Muscle layer of duodenum (tissue), 2 donors: ENCODE results near the gene MSTN.
"Not testable (repeated sequence)": the region's sequence is repeated elsewhere in the genome, so short reads cannot be mapped to it uniquely, and the experiment has no call there.

Experiments used
- H3K27ac ChIP-seq: one replicate; pipeline ENCODE4 v1.7.0; 2013; ENCODE audit warnings: mild to moderate bottlenecking, low read length
- H3K27me3 ChIP-seq: one replicate; pipeline ENCODE4 v1.7.0; 2013; ENCODE audit warnings: low read depth, mild to moderate bottlenecking, control low read depth, low read length
- H3K36me3 ChIP-seq, 2 donors: one replicate each; pipeline ENCODE4 v1.7.0; 2013; ENCODE audit warnings: low read length in 2 of 2, control low read depth in 1 of 2, mild to moderate bottlenecking in 1 of 2; ENCODE audit not compliant: insufficient read depth in 2 of 2, control insufficient read depth in 1 of 2
- H3K4me1 ChIP-seq, 2 donors: one replicate each; pipeline ENCODE4 v1.7.0; 2013; ENCODE audit warnings: low read length in 2 of 2, mild to moderate bottlenecking in 2 of 2, control low read depth in 1 of 2, moderate library complexity in 1 of 2; ENCODE audit not compliant: insufficient read depth in 2 of 2, control insufficient read depth in 1 of 2
- H3K4me3 ChIP-seq, 2 donors: one replicate each; pipeline ENCODE4 v1.7.0; 2013; ENCODE audit warnings: low read length in 2 of 2, low read depth in 1 of 2, mild to moderate bottlenecking in 1 of 2
- H3K9me3 ChIP-seq, 2 donors: one replicate each; pipeline ENCODE4 v1.7.0; 2013; ENCODE audit warnings: low read length in 2 of 2, control low read depth in 1 of 2, mild to moderate bottlenecking in 1 of 2; ENCODE audit not compliant: control insufficient read depth in 1 of 2
- donor health status: healthy.

MSTN gene

DNA sequence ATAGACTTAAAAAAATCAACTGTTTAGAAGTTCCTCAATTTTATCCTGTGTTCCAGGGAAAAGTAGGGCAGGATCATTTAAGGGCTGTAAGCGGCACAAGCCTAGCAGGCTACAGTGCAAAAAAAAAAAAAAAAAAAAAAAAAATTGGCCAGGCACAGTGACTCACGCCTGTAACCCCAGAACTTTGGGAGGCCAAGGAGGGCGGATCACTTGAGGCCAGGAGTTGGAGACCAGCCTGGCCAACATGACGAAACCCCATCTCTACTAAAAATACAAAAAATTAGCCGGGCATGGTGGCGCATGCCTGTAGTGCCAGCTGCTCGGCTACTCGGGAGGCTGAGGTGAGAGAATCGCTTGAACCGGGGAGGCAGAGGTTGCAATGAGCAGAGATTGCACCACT lies 28.1 kb downstream of the MSTN start:
- not testable (repeated sequence) for H3K4me3 ChIP-seq, H3K27ac ChIP-seq, H3K4me1 ChIP-seq, H3K9me3 ChIP-seq, H3K27me3 ChIP-seq, H3K36me3 ChIP-seq

DNA sequence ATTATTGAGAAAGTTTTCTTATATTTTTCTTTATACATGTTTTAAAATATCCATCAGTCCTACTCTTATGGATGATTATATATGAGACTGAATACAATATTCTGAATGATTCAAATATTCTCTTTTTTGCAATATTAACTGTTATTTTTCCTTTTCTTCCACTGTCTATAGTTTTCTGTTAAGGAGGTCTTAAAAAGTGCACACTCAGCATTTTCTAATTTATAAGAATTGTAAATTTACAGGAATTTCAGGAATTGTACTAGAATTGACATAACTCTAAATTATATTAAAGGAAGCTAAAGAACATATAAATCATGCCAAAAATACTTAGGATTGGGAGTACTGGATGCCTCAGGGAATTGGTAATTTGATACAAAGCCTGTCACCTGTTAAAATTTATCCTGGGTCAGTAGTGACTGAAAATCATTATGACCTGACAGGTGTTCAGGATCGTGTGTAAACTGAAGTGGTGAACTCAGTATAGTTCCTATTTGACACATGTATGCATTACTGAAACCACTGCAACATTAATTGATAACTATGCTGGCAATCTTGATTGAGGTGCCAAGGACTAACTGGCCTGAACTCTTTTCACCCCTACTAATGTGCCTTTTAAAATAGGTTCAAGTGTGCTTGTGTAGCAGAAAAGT lies 30.4 kb downstream of the MSTN start:
- H3K27me3 ChIP-seq: no peaks in the 10 kb centered on the region
- H3K4me1 ChIP-seq: no peaks in the 10 kb centered on the region
- H3K9me3 ChIP-seq: no peaks in the 10 kb centered on the region
- no peak overlapping the region for H3K4me3 ChIP-seq
- no peak overlapping the region for H3K27ac ChIP-seq
- H3K36me3 ChIP-seq: no peaks in the 10 kb centered on the region

DNA sequence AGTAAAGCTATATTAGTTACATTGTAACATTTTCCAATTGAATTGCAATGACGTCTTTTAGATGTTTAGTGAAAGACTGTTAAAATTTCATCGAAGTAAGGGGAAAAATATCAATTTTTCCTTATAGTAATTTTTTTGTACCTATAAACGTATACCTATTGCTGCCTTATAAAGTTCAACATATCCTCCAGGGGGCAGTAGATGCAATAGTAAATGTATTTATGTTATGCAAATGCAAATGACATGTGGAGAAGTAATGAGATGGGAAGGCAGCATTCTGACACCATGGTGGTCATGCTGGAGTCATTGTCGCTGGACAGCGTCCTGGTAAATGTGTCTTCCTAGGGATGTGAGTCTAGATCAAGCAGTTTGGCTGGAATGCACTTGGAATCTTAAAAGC lies 38.7 kb downstream of the MSTN start:
- no peaks in the 10 kb centered on the region for H3K4me1 ChIP-seq
- H3K4me3 ChIP-seq: no peak overlapping the region
- H3K27ac ChIP-seq: no peak overlapping the region
- peaks cover 0 to 3% of the 10 kb centered on the region in 2 donors for H3K9me3 ChIP-seq
- H3K27me3 ChIP-seq: no peaks in the 10 kb centered on the region
- no peaks in the 10 kb centered on the region for H3K36me3 ChIP-seq

DNA sequence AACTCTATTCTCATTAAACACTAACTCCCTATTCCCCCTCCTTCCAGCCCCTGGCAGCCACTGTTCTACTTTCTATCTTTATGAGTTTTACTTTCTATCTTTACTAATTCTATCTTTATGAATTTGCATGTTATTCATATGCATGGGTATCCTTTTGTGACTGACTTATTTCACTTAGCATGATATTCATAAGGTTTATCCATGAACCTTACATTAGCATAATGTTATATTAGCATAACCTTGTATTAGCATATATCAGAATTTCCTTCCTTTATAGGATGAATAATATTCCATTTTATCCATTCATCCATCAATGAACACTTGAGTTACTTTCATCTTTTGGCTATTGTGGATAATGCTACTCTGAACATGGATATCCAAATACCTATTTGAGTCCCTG lies 41.8 kb downstream of the MSTN start:
- Histone ChIP-seq H3K4me3 (no peak overlapping the region), H3K36me3 (no peaks in the 10 kb centered on the region)

DNA sequence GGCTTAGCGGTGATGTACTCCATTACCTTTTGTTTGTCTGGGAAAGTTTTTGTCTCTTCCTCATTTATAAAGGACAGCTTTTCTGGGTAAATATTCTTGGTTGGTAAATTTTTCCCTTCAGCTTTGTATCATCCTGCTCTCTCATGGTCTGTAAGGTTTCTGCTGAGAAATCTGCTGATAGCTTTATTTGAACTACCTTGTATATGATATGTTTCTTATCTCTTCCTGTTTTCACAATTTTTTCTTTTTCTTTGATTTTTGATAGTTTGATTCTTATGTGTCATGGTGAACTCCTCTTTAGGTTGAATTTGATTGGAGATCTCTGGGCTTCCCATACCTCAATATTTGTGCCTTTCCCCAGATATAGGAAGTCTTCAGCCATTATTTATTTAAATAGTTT lies 44.7 kb downstream of the MSTN start:
- peaks cover 0 to 22% of the 10 kb centered on the region in 2 donors for H3K9me3 ChIP-seq
- H3K4me3 ChIP-seq: no peak overlapping the region
- H3K36me3 ChIP-seq: no peaks in the 10 kb centered on the region
- H3K4me1 ChIP-seq: no peaks in the 10 kb centered on the region
- no peaks in the 10 kb centered on the region for H3K27me3 ChIP-seq
- H3K27ac ChIP-seq: no peak overlapping the region

More for the DNA sequence above, 41.8 kb downstream of the MSTN start:
- H3K9me3 ChIP-seq: peaks cover 0 to 16% of the 10 kb centered on the region in 2 donors
- no peak overlapping the region for H3K27ac ChIP-seq
- H3K27me3 ChIP-seq: no peaks in the 10 kb centered on the region
- H3K4me1 ChIP-seq: no peaks in the 10 kb centered on the region

DNA sequence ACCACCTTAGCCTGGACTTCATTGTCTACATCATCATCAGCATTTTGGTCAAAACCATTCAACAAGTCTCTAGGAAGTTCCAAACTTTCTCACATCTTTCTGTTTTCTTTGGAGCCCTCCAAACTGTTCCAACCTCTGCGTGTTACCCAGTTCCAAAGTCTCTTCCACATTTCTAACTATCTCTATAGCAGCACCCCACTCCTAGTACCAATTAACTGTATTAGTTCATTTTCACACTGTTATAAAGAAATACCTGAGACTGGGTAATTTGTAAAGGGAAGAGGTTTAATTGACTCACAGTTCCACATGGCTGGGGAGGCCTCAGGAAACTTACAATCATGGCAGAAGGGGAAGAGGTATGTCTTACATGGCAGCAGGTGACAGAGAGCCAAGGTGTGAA lies 46.6 kb downstream of the MSTN start:
- peaks cover 0 to 24% of the 10 kb centered on the region in 2 donors for H3K9me3 ChIP-seq
- H3K4me1 ChIP-seq, H3K36me3 ChIP-seq, H3K27me3 ChIP-seq, H3K27ac ChIP-seq, H3K4me3 ChIP-seq: not testable (repeated sequence)
